Neural crest cell (in vitro differentiated cells): ENCODE data around the gene EXOC4. TPM values are rescaled to one million over a fixed set of nuclear protein-coding genes. Genes with fewer than 3 reads are reported as not detected.

Source experiments
- DNase-seq: peaks from one replicate; pipeline ENCODE4 v3.0.0; 2021; ENCODE audit warnings: low read depth, mixed read lengths, low spot score
- H3K27ac Mint-ChIP-seq: one replicate; pipeline ENCODE4 v1.8.0; 2021; ENCODE audit warnings: mild to moderate bottlenecking, mixed read lengths; ENCODE audit not compliant: unreplicated experiment
- H3K27me3 Mint-ChIP-seq: 2 replicates; pipeline ENCODE4 v1.8.0; 2021; ENCODE audit warnings: low read depth, mild to moderate bottlenecking, mixed read lengths
- H3K36me3 Mint-ChIP-seq: 2 replicates; pipeline ENCODE4 v1.8.0; 2021; ENCODE audit warnings: low read depth, mild to moderate bottlenecking, mixed read lengths
- H3K4me1 Mint-ChIP-seq: 2 replicates; pipeline ENCODE4 v1.8.0; 2021; ENCODE audit warnings: mixed read lengths
- H3K4me3 Mint-ChIP-seq: one replicate; pipeline ENCODE4 v1.8.0; 2021; ENCODE audit warnings: mild to moderate bottlenecking, mixed read lengths
- H3K9me3 Mint-ChIP-seq: 2 replicates; pipeline ENCODE4 v1.8.0; 2021; ENCODE audit warnings: mixed read lengths
- CTCF ChIP-seq: fragments of 200-600 bp; sonication (generic); conservative IDR thresholded peaks from 2 replicates; pipeline ENCODE4 v1.5.0; 2021; ENCODE audit warnings: antibody characterized with exemption, mild to moderate bottlenecking
- total RNA-seq: library from RNA; stranded (reverse); gene quantifications from 2 replicates; pipeline ENCODE4 v1.2.1, GENCODE V29; 2021

Gene EXOC4
- total RNA-seq, 1 donor from 2014 or later: 79.7 TPM

DNA sequence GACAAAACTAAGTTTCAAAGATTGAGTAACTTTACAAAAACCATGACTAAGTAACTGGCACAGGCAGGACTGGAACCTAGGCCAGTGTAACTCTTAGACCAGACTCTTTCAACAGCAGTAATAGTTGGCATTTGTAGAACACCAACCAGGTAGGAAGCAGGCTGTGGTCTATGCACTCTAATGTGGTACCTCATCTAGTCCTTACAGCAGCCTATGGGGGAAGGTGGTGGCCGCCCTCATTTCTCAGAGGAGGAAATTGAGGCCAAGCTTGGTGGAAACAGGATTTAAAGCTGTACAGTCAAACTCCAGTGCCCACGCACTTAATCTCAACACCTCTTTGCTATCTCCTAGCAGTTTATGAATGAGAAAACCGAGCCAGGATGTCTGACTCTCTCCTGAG, 708.8 kb downstream of the EXOC4 start:
- peaks cover 11% of the 10 kb centered on the region for H3K9me3 Mint-ChIP-seq
- H3K27me3 Mint-ChIP-seq: no peaks in the 10 kb centered on the region
- H3K4me3 Mint-ChIP-seq: no peak overlapping the region
- TF ChIP-seq CTCF: no peak
- H3K27ac Mint-ChIP-seq: no peak overlapping the region
- H3K4me1 Mint-ChIP-seq: peaks cover 7% of the 10 kb centered on the region
- peaks cover 16% of the 10 kb centered on the region for H3K36me3 Mint-ChIP-seq
- no peak for DNase-seq

DNA sequence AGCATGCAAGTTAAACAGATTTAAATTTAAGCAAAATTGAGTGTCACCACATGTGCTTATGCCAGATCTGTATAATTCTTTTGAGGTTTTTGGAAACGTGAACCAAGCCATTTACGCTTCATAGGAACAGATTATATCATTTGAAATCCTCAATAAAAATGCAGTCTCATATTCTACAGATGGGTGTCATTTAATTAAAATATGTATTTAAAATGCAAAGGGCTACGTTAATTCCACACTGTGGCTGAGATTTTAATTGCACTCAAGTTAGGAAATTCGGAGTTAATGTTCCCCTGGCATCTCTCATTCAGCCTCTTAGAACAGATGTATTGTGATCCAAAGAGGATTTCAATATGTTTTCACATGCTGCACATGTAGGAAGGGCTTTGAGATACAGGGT, 709.8 kb downstream of the EXOC4 start:
- peaks cover 7% of the 10 kb centered on the region for H3K4me1 Mint-ChIP-seq
- peaks cover 23% of the 10 kb centered on the region for H3K36me3 Mint-ChIP-seq
- no peak overlapping the region for H3K27ac Mint-ChIP-seq
- DNase-seq: no peak
- H3K4me3 Mint-ChIP-seq: no peak overlapping the region
- peaks cover 17% of the 10 kb centered on the region for H3K9me3 Mint-ChIP-seq
- H3K27me3 Mint-ChIP-seq: no peaks in the 10 kb centered on the region
- TF ChIP-seq CTCF: no peak

- peaks cover 27% of the 10 kb centered on the region for H3K36me3 Mint-ChIP-seq
- H3K27ac Mint-ChIP-seq: no peak overlapping the region
- DNase-seq: no peak
- H3K4me3 Mint-ChIP-seq: no peak overlapping the region
- no peak for TF ChIP-seq CTCF
- H3K9me3 Mint-ChIP-seq: peaks cover 19% of the 10 kb centered on the region
- H3K4me1 Mint-ChIP-seq: peaks cover 7% of the 10 kb centered on the region
- H3K27me3 Mint-ChIP-seq: no peaks in the 10 kb centered on the region
Observed at GRCh38 chr7:133963629-133964028, 710.8 kb downstream of the EXOC4 start.

DNA sequence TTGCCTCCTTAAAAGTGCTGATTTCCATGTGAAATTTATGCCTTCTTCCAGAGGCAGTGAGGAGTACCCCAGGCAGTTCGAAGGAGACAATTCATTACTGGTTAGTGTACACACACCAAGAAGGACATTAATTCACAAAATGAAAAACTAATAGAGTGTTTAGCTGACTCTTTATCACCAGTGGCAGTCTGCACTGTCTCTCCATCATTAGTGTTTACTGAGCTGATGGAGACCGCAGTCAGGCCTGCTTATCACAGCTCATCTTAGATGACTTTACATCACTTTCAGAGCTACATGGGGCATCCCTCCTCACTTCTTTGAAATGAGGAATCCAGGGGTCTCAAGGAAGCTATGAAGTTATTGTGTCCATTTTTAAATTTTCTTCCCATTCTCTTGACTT, 718.7 kb downstream of the EXOC4 start:
- DNase-seq: no peak
- Mint-ChIP-seq H3K4me3 (no peak overlapping the region), H3K4me1 (no peaks in the 10 kb centered on the region), H3K27me3 (no peaks in the 10 kb centered on the region), H3K27ac (no peak overlapping the region), H3K9me3 (peaks cover 9% of the 10 kb centered on the region), H3K36me3 (peaks cover 19% of the 10 kb centered on the region)
- TF ChIP-seq CTCF: no peak

DNA sequence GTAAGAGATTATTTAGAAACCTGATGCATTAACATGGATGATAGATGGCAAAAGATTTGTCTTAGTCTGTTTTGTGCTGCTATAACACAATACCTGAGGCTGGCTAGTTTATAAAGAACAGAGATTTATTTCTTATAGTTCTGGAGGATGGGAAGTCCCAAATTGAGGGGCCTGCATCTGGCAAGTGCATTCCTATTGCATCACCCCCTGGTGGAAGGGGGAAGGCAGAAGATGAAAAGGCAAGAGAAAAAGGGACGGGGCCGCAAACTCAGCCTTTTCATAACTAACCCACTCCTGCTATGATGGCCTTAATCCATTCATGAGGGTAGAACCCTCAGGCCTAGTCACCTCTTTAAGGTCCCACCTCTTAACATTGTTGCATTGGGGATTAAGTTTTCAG, 720.8 kb downstream of the EXOC4 start:
- Mint-ChIP-seq H3K36me3 (peaks cover 6% of the 10 kb centered on the region), H3K4me1 (peaks cover 5% of the 10 kb centered on the region), H3K27ac (no peak overlapping the region), H3K27me3 (no peaks in the 10 kb centered on the region), H3K4me3 (no peak overlapping the region), H3K9me3 (peaks cover under 1% of the 10 kb centered on the region)
- DNase-seq: no peak
- TF ChIP-seq CTCF: no peak

GRCh38 chr7:133975130-133975529, 722.3 kb downstream of the EXOC4 start:
- TF ChIP-seq CTCF: no peak
- H3K9me3 Mint-ChIP-seq: no peaks in the 10 kb centered on the region
- H3K4me1 Mint-ChIP-seq: peaks cover 5% of the 10 kb centered on the region
- H3K4me3 Mint-ChIP-seq: no peak overlapping the region
- H3K36me3 Mint-ChIP-seq: peaks cover 4% of the 10 kb centered on the region
- H3K27me3 Mint-ChIP-seq: no peaks in the 10 kb centered on the region
- DNase-seq: no peak
- H3K27ac Mint-ChIP-seq: no peak overlapping the region
